Stimulated activated CD4-positive, alpha-beta T cell treated with anti-CD3 and anti-CD28 coated beads, Interleukin-4, amount 100 ng/mL, for 48 hours (primary cell): Measurements from ENCODE around the gene ACY1.

ENCODE experiments used
- DNase-seq, 2 donors: peaks; one replicate each; pipeline ENCODE4 v3.0.0-alpha.2; 2020; ENCODE audit warnings: low read depth in 2 of 2

The ACY1 gene

GRCh38 chr3:51982838-51983577 lies at the start of gene ACY1:
Gene ACY1, plus strand, starts transcription at chr3:51983535. Its CDS starts 530 bp downstream, at chr3:51984065.
- DNase-seq = peak; percentile 65 to 75

- DNase-seq = no peak
Observed at GRCh38 chr3:51934139-51934850, 49.0 kb upstream of the ACY1 start.

- DNase-seq = no peak
Observed at GRCh38 chr3:51934991-51935885, 48.1 kb upstream of the ACY1 start.

GRCh38 chr3:51935886-51936755 lies 47.2 kb upstream of the ACY1 start:
- DNase-seq = no peak

GRCh38 chr3:51937014-51937413 lies 46.3 kb upstream of the ACY1 start:
- DNase-seq = no peak

GRCh38 chr3:51937611-51938450 lies 45.5 kb upstream of the ACY1 start:
- DNase-seq = no peak

- DNase-seq = no peak
Observed at GRCh38 chr3:51938780-51939425, 44.4 kb upstream of the ACY1 start.

DNA sequence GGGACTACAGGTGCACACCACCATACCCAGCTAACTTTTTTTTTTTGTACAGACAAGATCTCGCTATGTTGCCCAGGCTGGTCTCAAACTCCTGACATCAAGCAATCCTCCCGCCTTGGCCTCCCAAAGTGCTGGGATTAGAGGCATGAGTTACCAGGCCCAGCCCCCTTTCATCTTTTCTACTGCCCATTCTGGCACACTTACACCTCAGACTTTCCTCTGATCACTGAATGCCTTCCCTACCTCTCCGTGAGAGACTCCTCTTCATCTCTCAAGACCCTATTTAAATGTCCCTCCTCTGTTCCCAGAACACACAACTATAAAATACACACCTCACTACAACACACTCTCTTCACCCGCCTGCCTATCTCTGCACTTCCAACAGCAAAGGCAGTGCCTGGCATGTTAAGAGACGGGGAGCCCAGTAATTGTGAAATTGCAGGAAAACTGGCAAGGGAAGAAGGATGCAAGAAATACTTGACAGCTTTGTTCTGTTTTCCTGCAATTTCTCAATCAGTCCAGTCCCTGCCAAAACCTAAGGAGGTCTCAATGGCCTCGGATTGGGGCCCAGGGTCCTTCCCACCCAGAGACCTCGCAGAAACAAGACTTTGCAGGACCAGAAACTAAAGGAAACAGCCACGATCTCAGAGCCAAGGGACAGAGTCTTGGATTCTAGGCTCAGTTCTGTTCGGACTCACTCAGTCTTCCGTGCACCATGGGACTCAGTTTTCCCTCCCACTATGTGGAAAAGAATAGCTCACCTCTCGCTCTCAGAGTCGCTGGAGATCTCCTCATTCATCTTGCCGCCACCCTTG lies 42.5 kb upstream of the ACY1 start:
- DNase-seq = no peak

DNA sequence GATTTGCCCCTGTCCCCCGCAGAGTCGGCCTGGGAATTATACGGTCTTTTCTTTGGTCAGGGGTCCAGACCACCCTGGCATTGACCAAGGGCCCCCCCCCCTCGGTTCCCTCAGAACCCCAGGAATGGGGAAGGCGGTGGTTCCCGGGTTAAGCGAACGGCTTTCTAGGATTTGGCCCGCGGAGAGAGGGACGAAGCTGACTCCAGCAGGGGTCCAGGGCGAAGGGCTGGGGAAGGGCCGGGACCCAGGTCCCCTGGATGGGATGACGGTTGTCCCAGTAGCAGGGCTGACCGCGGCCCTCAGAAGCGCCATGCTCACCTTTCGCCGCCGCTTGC lies 41.9 kb upstream of the ACY1 start:
- DNase-seq = no peak

DNA sequence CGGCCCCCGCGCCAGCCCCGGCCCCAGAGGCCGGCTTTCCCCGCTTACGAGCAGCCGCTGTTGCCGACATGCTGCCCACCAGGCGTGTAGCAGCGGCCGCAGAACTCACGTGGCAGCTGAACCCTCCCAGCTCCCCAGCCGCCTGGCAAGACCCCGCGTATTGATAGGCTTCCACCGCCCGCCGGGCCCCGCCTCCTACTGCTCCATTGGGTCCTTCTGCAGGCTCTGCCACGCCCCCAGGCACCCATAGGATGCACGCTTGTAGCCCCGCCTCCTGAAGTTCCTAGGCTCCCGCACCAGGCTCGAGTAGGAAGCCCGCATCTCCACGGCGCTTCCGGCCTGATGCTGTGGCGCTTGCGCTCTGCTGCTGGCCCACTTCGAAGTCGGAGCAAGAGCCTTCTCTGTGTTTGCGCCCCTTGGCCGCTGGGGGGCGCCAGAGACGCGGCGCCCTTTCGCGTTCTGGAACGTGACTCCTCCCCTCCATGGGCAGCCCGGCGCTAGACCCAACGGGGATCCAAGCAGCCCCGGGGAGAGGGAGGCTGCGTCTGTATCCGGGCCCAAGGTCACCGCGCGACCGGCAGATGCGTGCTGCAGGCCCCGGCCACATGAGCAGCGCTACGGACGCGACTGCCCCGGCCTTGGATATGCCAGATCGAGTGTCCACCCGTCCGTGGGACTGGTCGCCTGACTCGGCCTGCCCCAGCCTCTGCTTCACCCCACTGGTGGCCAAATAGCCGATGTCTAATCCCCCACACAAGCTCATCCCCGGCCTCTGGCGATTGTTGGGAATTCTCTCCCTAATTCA lies 41.3 kb upstream of the ACY1 start, which contains the start of the genes PARP3 and RRP9:
TSS of gene PARP3 (plus strand) at position 566 of the 805 bp plus-strand sequence. CDS start 993 bp downstream, outside the sequence.
TSS of gene RRP9 (minus strand) at position 107 of the 805 bp plus-strand sequence. CDS start at position 70, 37 bp downstream.
- DNase-seq = peak; percentile 99 to 100

- peak; percentile 48 to 49 for DNase-seq
Observed at GRCh38 chr3:51942603-51943450, 40.5 kb upstream of the ACY1 start.

DNA sequence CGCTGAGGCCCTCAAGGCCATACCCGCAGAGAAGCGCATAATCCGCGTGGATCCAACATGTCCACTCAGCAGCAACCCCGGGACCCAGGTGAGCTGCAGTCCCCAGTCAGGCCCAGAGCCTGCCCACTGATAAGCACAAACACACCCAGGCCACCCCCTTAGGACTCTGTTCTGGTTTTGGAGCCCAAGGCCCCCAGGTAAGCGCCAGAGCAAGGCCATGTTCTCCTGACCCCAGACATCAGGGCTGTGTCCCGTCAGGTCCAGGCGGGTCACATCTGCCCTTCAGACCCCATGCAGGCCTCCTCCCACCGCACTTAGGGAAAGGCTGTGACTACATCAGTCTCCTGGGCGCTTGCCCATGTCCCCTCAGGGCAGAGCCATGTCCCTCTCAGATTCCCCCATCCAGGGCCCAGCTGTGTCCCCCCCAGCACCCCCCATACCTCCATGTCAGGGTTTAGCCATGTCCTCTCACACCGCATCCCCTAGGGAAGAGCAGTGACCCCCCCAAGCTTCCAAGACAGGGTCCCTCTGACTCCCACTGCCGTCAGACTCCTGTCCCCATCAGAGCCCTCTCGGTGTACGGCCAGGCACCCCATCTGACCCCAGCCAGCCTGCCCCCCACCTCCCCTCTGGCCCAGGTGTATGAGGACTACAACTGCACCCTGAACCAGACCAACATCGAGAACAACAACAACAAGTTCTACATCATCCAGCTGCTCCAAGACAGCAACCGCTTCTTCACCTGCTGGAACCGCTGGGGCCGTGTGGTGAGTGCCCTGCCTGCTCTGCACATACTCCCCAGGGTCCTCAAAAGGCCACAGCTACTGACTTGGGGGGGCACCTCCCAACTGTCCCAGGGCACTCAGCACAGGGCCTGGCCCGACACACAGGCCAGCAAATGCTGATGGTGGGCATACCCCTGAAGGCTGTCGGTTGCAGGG lies 39.6 kb upstream of the ACY1 start:
- DNase-seq = no peak

DNA sequence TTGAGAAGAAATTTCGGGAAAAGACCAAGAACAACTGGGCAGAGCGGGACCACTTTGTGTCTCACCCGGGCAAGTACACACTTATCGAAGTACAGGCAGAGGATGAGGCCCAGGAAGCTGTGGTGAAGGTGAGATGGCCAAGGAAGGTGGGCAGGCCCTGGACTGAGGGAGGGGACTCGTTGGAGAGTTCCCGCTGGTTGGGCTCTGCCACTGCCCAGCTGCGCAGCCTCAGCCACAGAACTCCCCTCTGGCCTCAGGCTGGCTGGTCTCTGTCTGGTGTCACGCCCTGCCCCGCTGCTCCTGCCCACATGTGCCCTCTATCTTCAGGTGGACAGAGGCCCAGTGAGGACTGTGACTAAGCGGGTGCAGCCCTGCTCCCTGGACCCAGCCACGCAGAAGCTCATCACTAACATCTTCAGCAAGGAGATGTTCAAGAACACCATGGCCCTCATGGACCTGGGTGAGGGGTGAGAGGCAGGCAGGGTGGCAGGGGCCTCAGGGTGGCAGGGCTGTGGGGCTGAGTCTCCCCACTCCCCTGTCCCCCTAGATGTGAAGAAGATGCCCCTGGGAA lies 38.8 kb upstream of the ACY1 start:
- no peak for DNase-seq

DNA sequence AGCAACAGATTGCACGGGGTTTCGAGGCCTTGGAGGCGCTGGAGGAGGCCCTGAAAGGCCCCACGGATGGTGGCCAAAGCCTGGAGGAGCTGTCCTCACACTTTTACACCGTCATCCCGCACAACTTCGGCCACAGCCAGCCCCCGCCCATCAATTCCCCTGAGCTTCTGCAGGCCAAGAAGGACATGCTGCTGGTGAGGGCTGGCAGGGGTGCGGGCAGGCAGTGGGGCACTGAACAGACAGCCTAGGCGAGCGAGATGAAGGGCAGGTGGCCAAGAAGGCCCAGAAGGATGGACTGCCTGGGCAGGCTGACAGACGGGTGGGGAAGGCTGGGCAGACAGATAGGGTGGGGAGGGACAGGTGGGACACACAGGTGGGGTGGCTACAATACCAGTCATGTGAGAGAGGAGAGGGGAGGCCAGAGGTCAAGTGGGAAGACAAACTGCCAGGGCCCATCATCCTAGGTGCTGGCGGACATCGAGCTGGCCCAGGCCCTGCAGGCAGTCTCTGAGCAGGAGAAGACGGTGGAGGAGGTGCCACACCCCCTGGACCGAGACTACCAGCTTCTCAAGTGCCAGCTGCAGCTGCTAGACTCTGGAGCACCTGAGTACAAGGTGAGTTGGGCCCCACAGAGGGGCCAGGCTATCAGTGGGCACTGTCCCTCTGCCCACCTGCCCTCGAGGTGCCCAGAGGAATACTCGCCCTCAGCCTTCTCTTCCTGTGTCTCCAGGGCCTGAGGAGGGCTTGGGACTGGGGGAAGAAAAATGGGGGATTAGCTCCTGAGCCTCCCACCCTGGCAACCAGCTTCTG lies 38.1 kb upstream of the ACY1 start:
- DNase-seq = no peak
